ENCODE data around the gene CD7.

The CD7 gene

DNA sequence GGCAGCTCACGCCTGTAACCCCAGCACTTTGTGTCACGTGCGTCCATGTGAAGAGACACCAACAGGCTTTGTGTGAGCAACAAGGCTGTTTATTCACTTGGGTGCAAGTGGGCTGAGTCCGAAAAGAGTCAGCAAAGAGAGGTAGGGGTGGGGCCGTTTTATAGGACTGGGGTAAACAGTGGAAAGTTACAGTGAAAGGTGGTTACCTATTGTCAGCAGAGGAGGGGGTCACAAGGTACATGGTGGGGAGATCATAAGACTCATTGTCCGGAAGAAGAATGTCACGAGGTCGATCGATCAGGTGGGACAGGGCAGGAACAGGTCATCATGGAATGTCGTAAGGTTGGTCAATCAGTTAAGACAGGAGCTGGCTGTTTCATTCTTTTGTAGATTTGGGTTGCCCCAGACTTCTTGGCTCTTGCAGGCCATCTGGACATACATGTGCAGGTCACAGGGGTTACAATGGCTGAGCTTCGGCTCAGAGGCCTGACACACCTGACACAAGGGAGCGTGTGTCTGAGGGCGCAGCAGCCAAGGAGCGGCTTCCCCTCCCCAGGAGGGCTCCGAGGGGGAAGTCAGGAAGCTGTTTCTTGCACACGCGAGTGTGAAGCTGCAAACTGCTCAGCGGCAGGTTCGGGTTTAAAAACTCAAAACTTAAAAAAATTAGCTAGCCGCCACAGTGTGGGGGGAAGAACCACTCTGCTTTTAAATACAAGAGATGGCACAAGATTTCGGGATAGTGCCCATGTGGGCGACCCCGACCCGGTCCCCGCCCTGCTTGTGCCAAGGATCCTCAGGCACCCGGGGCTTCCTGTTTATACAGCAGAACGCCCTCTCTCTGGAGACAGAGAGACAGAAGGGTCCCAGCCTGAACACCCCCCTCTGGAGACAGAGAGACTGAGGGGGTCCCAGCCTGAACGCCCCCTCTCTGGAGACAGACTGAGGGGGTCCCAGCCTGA lies 29.2 kb upstream of the CD7 start:
- peak; percentile 27 for DNase-seq

DNA sequence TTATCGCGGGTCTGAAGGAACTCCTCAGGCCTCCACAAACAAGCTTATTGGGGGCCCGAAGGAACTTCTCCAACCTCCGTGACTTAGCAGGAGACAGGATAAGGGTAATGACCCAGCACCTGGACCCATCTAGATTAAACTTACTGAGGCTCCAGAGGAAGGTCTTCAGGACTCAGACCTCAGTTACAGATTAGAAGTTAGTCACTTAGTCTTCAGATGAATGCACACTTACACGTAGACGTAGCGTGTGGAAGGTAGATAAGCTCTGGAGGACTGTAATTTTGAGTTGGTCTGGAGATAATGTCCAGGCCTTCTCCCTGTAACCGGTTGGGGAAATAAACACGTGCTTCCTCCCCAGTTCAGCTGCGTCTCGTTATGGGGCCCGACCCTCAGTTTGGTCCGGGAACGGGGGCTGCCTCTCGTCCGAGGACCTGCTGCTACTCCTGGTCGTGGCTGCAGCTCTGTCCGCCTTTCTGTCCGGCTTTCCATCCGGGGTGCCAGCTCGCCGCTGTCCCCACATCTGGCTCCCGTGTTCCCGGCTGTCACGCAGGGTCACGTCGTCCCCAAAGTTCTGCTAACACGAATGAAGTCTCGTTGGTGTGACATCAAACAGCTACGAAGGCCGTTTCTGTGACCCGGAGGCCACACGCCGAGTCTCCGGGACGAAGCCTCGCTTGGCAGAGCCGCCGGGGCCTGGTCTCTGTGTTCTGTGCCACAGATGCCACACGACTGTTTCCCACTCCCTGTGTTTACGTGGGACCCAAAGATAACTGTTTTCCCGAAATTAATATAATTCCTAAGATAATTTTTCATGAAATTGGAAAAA lies 28.0 kb upstream of the CD7 start:
- no peak for DNase-seq

DNA sequence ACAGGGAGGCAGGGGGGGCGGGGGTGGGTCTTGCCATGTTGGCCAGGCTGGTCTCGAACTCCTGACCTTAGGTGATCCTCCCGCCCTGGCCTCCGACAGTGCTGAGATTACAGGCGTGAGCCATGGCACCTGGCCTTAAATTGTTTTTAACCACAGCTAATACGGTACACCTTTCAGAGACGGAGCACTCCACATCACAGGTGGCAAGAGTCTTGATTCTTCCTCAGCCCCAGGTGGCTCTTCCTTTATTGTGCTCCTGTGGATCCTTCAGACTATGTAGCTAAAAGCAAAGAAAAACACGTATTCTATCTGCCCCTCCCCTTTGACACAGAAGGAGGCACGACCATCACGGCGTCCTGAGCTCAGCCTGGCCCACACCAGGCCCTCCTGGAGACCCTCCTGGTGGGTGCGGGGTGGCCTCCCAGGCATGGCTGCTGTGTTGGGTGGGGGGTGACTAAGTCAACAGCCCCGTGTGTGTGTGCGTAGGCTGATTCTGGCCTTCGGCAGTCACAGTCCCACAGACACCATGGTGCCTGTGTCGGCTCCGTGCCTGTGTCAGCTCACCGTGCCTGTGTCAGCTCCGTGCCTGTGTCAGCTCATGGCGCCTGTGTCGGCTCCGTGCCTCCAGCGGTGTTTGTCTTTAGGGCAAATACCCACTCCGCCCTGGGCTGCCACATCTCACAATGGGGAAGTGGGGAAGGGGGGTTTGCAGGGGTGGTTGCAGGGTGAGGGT lies 26.9 kb upstream of the CD7 start:
- peak; percentile 51 for DNase-seq

DNA sequence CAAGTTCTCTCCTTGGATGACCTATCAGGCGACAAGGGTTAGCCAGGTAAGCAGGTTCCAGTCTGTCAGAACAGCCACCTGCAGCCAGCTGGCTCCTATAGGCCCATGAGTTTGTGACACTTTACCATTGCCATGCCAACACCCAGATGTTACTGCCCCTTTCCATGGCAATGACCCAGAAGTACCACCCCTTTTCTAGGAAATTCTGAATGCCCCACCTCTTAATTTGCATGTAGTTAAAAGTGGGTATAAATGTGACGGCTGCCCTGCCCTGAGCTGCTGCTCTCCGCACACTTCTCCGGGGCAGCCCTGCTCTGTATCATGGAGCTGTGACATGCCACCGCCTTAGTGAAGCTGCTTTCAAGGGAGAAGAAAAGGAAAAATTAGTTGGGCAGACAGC lies 26.2 kb upstream of the CD7 start:
- DNase-seq, result peak; percentile 61

DNA sequence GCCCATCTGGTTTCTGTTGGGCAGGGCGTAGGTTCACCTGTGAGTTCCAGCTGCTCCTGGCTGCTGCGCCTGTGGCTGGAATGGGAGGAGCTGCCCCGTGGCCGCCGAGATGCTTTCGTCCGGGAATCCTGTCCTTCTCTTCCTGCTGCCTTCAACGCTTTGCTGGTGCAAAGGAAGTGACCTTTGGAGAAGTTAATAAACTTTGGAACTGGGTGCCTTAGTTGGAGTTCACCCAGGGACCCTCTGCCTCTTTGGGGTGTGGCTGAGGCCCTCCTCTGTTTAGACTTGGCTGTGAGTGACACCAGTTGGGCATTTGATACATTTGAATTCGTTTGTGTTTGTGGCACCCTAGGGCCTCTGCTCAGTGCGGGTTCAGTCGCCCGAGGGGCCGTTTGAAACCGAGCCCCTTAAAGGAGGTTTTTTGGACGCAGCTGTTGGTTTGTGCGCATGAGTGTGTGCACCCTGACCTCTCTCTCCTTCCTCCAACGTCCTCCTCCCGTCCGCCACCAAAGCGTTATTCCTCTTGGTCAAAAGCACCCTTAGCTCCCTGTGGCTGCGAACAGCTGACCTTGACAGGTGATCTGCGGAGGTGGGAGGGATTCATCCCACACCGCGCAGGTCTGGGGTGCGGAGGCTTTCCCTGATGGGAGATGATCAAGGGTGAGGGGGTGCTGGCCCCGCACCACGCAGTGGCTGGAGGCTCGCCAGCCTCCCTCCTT lies 25.1 kb upstream of the CD7 start:
- no peak for DNase-seq

DNA sequence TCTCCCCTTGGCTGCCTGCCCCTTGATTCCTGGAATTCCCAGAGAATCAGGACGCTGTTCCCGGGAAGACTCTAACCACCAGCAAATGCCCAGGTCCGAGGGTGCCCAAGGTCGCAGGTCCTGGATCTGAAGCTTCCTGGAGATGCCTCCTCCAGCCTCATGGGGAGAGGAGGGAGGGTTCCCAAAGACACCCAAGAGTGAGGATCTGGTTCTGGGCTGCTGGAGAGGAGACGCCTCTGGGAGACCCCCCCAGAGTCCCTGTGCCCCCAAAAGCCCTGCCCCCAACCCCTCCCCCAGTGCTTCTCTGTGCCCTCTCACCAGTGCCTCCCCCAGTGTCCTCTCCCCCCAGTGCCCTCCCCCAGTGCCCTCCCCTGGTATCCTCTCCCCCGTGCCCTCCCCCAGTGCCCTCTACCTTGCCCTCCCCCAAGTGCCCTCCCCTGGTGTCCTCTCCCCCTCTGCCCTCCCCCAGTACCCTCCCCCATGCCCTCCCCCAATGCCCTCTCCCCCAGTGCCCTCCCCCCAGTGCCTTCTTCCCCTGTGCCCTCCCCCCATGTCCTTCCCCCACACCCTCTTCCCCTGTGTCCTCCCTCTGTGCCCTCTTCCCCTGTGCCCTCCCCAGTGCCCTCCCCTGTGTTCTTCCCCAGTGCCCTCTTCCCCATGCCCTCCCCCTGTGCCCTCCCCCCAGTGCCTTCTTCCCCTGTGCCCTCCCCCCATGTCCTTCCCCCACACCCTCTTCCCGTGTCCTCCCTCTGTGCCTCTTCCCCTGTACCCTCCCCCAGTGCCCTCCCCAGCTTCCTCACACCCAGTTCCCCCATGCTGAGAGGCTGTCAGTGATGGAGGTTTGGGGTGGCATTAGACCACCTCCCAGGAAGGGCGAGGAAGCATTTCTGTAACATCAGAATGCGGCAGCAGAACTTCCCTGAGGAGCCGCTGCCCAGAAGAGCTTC lies 22.5 kb upstream of the CD7 start:
- no peak for DNase-seq

DNA sequence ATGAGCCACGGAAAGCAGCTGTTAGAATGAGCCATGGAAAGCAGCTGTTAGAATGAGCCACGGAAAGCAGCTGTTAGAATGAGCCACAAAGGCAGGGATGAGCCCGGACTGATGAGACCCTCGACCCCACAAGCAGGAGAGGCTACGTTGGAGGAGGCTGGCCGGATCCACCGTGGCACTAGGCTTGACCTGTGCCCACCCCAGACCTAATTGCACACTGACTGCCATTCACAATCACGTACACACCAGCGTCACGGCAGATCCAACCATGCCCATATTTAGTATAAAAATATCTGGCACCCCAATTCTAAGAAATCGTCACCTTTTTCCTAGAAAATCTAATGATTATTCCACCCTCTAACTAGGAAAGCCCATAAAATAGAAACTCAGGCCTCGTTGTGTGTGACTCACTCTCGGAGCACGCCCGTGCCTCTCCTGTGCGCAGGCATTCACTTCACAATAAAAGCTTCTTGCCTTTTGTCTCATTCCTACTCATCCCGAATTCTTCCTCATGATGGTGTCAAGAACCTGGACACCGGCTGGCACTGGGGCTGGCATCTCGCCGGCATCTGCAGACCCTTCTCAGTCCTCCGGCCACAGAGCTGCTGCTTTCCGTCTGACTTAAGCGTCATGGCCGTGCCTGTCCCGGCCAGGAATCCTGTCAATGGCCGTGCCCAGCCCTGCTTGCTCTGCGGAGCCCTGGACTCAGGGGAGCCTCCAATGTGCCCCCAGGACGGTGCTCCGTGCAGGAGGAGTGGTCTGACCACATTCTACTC lies 21.6 kb upstream of the CD7 start:
- no peak for DNase-seq

DNA sequence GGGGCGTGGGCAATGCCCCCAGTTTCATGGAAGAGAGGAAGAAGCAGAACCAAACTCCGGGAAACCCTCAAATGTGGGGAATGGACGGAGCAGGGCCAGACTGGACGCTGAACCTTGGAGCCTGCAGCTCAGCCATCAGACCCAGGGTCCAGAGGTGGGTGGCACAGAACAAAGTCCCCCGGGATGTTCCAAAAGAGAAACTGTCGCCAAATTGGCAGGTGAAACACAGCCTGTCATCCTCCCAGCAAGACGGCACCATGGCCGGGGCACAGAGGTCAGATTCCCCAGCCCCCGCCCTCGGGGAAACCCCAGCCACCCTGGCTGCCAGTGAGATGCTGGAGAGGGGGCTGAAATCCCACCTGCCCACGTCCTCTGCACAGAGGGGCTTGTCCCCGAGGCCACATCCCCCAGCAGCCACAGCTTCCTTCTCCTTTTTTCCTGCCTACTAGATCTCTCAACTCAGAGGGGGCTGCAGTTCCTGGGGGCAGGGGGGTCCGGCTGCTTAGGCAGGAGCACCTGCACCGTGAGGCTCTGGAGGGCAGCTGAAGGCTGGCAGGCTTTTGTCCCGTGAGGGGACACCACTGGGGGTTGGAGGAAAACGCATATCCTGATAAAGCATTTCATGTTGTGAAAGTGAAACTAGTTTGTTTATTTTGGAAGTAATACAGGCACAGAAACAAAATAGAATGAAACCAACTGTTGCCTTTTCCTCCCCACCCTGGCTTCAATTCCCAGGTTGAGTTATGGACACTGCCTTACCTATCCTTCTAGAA lies 17.4 kb upstream of the CD7 start:
- peak; percentile 85 for DNase-seq

DNA sequence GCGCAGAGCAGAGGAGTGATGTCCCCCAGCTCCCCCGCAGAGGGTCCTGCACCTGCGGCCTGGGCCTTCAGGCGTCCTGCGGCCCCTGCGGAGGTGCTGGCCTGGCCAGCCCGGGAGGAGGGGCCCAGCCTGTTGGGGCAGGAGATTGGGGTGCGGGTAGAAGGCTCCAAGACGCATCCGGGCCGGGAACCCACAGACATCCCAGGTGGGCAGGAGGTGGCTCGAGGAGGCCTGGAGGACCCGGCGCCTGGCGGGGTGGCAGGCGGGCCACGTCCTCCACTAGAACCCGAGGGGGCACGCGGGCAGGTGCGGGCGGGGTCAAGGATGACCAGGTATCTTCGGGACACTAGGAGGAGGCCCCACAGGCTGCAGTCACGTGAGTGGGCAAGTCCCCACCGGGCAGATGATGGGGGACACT lies 16.8 kb upstream of the CD7 start:
- no peak for DNase-seq

DNA sequence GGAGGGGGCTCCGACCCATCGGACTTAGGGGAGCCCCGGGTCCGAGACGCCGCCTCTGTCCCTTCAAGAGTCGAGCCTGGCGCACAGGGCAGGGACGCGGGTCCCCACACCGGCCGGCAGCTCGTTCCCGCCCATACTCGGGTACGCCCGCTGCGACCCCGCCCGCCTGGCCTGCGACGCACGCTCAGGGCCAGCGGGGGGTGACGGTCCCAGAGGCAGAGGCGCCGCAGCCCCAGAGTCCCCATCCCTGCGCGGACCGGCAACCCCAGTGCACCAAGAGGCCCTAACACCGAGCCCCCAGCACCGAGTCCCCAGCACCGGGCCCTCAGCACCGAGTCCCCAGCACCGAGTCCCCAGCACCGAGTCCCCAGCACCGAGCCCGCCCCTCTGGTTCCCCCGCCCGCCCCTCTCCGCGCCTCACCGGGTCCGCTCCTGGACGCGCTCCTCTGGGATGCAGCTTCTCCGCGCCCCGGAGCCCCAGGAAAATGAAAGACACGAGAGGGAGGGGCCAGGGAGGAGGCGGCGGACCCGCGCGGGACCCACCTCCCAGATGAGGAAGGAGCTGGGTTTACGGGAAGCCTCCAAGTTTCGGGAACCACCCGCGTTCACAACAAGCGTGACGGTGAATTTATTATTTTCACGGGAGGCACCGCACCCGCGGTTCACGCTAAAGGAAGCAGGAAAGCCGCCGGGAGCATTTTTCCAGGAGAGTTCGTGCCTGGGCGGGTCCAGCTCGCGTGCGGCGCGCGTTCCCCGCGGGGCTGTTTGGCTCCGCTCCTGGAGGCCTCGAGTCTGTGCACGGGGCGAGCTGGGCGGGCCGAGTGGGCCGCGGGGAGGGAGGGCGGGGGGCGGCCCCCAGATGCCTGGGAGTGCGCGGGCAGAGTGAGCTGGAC lies 16.1 kb upstream of the CD7 start, which contains the start of gene SECTM1:
SECTM1 (minus strand) TSS at position 488 of the 893 bp plus-strand sequence. CDS start 6,526 bp downstream, outside the sequence.
- DNase-seq, result no peak

DNA sequence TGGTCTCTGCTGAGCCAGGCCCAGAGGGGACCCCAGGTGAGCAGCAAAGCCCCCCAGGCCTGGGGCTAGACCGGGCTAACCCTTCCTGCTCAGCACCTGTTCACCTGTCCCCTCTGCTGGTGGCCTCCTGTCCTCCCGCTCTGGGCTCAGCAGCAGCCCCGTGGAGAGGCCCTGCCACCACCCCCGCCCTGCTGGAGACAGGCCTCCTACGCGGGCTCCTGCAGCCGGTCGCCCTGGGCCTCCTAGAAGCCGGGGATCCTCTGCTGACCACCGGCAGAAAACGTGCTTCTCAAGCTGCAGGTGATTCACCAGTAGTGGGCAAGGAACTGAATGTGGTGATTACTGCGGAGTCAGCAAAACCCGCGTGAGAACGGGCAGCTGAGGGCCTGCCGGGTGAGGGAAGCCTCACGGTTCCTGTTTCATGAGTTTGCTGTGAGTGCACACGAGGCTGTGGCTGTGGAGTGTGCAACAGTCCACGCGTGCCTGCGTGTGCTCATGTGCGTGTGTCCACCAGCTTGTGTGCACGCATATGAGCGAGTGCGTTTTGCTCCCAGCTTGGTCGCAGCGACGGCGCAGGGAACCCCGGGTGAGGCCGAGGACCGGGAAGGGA lies 15.4 kb upstream of the CD7 start:
- peak; percentile 93 for DNase-seq

DNA sequence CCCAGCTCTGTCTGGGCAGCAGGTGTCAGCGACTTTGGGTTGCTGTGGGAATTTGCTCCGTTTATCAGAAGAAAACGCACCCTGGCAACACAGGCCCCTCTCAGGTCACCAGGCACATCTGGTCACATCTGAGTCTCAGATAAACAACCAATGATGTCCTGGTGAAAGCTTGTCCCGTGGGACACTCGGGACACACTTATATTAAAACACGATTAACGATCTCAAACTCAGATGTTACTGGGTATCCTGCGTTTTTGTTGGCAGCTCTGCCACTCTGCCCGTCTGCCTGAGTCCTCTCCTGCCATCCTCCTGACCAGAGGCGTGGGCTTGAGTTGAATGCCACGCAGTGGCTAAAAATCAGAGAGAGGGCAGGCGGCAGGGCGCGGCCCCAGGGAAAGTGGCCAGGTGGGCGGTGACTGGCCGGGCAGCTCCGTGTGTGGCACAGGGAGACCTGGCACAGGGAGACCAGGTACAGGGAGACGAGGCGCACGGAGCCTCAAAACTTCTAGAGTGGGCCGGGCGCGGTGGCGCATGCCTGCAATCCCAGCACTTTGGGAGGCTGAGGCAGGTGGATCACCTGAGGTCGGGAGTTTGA lies 14.0 kb upstream of the CD7 start:
- DNase-seq, result no peak

DNA sequence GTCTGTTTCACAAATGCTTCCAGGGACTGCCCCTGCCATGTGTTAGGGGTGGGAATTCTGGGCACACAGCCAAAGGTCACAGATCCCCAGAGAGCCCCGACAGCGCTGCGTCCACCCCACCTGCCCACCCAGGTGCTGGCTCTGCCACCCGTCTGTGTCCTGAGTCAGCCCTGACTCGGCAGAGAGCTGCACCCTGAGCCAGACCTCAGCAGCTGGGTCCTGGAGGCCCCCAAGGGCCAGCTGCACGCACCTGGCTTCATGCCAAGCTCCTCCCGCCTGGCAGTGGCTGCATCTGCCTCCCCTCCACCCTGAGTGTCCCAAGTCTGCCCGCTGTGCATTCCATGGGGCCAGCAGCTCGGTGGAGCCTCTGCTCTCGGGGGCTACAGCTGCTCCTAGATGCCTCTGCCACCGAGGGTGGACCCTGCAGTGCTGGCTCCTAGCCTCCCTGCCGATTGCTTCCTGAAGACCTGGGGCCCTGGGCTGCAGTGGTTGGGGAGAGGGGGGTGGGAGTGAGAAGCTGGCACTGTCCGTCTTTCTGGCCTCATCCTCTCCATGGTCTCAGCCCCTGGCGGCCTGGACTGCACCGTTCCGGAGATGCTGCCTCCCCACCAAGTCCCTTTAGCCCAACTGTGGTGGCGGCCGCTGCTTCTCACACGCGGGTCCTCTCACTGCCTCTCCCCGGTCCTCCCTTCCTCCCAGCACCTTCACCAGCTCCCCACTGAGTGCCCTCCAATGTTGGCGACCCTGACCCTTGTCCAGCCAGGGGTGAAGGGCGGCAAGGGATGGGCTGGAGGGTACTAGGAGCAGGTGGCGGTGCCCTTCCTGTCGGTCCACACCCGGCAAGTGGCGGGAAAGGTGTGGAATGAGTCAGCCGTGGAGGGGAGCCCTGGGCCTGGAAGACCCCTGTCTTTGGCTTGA lies 13.2 kb upstream of the CD7 start:
- peak; percentile 98 for DNase-seq

DNA sequence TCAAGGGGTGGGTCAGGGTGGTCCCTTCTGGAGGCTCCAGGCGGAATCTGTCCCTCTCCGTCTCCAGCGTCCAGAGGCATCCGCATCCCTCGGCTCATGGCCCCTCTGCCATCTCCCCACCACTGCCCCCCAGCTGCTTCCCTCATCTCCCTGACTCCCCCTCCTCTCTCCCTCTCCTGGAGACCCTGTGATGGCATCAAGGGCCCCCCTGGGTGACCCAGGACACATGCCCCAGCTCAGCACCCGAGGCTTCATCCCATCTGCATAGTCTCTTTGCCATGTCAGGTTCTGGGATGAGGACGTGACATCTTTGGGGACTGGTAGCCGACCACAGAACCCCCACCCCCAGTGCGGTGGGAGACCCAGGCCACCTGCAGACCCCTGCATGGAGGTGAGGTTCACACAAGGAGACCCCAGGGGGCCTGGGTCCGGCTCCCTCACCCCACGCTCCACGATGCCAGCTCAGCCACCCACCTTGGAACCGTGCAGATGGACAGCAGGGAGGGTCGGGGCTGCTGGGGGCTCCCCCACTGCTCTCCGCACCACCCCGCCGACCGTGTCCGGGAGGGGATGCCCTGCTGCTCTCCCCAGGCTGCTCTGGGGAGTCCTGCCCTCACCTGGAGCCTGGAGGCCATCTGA lies 12.4 kb upstream of the CD7 start:
- DNase-seq, result no peak

DNA sequence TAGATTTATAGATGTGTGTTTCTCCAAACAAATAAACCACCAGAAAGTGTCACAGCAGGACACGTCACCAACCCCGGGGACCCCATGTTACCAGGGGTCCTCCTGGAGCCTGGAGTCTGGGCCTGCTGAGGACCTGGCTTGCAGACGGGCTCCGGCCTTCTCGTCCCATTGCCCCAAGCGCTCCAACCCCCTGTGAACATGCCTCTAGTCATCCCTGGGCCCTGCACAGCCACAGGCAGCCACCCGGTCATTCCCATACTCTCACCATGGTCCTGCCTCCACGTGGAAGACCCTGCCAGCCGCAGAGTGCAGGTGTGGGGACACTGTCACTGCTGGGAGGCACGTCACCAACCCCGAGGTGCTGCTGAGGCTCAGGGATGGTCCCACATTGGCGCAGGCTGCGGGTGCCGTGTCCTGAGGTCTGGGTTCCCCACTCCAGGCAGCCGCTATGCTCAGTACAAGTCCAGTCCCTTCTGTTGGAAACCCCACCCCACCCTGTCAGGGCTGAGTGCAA lies 11.6 kb upstream of the CD7 start:
- no peak for DNase-seq
